ENCODE results near the gene VCX3A. TPM values are rescaled to one million over a fixed set of nuclear protein-coding genes. Genes with fewer than 3 reads are reported as not detected.
"Not testable (repeated sequence)": the region's sequence is repeated elsewhere in the genome, so short reads cannot be mapped to it uniquely, and the experiment has no call there.

The VCX3A gene
- total RNA-seq, result not detected in 2 replicates

DNA sequence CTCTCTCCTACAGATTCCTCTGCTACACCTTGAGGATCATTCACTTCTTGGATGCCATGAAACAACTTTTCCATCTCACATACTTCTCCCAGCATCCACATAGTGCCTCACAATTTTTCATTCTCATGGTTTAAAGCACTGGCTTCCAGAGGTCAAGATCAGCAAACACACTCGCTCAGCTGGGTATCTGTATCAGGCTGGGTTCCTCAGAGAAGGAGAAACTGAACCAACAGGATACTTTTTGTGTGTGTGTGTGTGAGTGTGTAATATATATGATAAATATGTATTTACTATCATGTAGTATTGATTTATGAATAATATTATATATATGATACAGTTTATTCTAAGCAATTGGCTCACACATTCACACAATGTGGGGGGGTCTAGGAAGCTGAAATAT lies at the start of gene VCX3A:
Gene VCX3A, minus strand, starts transcription at position 101 of the 400 bp plus-strand sequence. CDS start 621 bp downstream, outside the sequence.
- H3K4me3 ChIP-seq (ENCODE audit: low read depth, low read length); DNase-seq (ENCODE audit: low read depth): not testable (repeated sequence)

DNA sequence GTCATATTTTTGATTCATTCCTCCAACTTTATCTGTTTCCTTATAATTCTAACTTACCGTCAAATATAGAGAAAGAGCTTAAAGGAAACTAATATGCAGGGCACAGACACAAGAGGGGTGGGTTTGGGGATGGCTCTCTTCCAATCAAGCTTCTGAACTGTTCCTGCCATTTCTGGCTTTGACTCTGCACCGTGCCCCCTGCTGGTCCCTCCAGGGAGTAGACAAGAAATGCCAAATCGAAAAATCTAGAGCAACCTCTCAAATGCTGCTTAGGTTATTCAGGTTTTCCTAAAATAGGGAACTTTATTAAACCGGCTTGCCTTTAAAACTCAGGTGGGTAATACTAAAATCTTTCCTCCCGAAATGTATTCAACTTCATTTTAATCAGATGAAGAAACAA lies 39.8 kb upstream of the VCX3A start:
- DNase-seq (ENCODE audit: low read depth), result no peak
- H3K4me3 ChIP-seq (ENCODE audit: low read depth, low read length), result no peak overlapping the region
- TF ChIP-seq, protein P1, sequence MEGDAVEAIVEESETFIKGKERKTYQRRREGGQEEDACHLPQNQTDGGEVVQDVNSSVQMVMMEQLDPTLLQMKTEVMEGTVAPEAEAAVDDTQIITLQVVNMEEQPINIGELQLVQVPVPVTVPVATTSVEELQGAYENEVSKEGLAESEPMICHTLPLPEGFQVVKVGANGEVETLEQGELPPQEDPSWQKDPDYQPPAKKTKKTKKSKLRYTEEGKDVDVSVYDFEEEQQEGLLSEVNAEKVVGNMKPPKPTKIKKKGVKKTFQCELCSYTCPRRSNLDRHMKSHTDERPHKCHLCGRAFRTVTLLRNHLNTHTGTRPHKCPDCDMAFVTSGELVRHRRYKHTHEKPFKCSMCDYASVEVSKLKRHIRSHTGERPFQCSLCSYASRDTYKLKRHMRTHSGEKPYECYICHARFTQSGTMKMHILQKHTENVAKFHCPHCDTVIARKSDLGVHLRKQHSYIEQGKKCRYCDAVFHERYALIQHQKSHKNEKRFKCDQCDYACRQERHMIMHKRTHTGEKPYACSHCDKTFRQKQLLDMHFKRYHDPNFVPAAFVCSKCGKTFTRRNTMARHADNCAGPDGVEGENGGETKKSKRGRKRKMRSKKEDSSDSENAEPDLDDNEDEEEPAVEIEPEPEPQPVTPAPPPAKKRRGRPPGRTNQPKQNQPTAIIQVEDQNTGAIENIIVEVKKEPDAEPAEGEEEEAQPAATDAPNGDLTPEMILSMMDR (conservative IDR thresholded peaks at IDR 0.05; ENCODE audit: low read depth, low read length), result peak; percentile 47

DNA sequence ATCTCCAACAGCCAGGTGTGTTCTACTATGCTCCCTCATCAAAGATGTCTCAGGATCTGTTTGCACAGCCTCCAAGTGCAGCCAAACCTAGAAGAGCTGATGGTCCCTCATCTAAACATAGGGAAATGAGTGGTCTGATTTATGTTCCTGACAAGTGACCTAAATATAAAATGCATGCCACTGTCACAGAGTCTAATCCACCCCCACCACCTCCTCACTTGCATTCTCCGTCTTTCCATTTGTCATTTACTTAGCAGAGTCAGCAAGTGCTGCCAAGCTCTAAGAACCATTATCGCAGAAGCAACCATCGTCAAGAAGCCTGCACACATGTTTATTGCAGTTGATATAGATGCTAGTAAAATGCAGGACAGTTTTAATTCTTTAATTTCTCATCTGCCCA lies 33.1 kb upstream of the VCX3A start:
- TF ChIP-seq, protein P1 (conservative IDR thresholded peaks at IDR 0.05; ENCODE audit: low read depth, low read length), result no peak
- no peak overlapping the region for H3K4me3 ChIP-seq (ENCODE audit: low read depth, low read length)
- DNase-seq (ENCODE audit: low read depth), result no peak

DNA sequence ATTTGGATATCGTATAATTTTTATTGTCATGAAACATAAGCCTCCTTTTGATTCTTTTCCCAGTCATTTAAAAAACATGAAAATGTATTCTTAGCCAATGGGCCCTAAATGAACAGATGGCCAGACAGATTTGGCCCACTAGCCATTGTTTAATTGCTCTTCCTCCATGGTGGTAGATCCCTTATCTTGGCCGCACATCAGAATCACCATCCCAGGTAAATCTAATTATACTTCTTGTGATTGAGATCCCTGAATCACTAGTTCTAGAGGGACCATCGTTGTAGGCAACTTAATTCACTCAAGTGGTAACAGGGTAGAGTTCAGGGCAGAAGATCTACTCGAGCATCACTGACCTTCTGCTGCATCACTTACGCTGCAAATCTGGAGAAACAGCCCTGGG lies 24.1 kb upstream of the VCX3A start:
- no peak for DNase-seq (ENCODE audit: low read depth)
- TF ChIP-seq, protein P1 (conservative IDR thresholded peaks at IDR 0.05; ENCODE audit: low read depth, low read length), result no peak
- H3K4me3 ChIP-seq (ENCODE audit: low read depth, low read length), result no peak overlapping the region

DNA sequence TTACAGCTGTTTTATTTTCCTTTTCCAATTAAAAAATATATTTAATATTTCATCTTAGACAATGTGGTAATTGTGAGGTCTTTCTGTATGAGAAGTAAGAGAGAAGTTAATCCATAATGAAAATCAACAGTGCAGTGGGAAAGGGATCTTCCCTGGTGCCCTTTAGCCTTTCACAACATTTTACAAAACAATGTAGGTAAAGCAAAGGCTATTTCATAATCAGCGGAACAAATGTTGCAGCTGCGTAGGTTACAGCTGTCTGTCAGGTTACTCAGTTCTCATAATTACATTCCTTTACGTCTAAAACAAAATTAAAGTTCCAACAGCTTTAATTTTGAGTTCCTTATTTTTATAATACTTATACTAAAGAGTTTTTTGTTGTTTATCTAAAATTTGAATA lies 22.8 kb upstream of the VCX3A start:
- TF ChIP-seq, protein P1 (conservative IDR thresholded peaks at IDR 0.05; ENCODE audit: low read depth, low read length), result no peak
- no peak overlapping the region for H3K4me3 ChIP-seq (ENCODE audit: low read depth, low read length)
- no peak for DNase-seq (ENCODE audit: low read depth)

DNA sequence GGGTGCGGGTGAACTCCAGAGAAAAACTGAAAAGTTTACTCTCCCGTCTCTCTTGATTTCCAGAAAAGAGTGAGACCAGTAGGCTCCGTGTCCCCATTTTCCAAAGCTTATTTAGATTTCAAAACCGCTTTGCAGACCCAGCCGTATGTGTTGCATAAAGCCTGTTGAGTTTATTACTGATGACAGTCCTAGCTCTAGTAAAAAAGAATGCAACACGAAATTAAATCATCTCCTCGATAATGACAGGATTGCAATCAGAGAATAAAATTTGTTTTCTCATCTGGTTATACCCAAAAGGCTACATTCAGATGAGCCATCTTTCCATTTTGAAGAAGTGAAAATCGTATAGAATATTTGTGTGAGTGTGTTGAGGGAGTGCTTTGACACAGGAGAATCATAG lies 16.1 kb upstream of the VCX3A start:
- no peak for DNase-seq (ENCODE audit: low read depth)
- TF ChIP-seq, protein P1 (conservative IDR thresholded peaks at IDR 0.05; ENCODE audit: low read depth, low read length), result no peak
- no peak overlapping the region for H3K4me3 ChIP-seq (ENCODE audit: low read depth, low read length)

DNA sequence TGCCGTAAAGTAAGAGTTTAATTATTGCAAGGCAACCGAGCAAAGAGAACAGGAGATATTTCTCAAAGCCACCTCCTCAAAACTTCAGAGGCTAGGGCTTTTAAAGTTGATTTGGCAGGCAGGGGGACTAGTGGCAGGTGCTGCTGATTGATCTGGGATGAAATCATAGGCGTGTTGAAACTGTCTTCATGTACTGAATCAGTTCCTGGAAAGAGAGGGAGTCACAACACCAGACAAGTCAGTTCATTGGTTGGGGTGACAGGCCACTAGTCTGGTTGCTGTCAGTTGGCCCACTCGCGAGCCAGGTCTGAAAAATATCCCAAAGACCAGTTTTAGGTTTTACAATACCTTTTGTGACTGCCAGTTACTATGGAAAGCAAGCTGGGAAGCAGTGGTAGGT lies 10.8 kb upstream of the VCX3A start:
- TF ChIP-seq, protein P1 (conservative IDR thresholded peaks at IDR 0.05; ENCODE audit: low read depth, low read length), result no peak
- H3K4me3 ChIP-seq (ENCODE audit: low read depth, low read length), result no peak overlapping the region
- DNase-seq (ENCODE audit: low read depth), result no peak

Data from epithelial cell of proximal tubule (primary cell).